Spleen (tissue), 7 donors: ENCODE results near the gene ZNF442.

Experiments used
- CTCF ChIP-seq, 11 experiments: fragments of 200-600 bp in 7 of 11; fragments of 450-650 bp in 4 of 11; sonication (generic) in 4 of 11; IDR thresholded peaks in 8 of 11; conservative IDR thresholded peaks in 3 of 11; 1 replicate in 7 of 11; 2 replicates in 4 of 11; pipeline versions ENCODE4 v1.4.0 to v1.8.0; 2016 to 2021; ENCODE audit warnings: antibody characterized with exemption in 11 of 11, inconsistent platforms in 4 of 11, mild to moderate bottlenecking in 1 of 11
- POLR2A ChIP-seq, 3 donors: fragments of 450-650 bp; IDR thresholded peaks; one replicate each; pipeline ENCODE4 v1.5.1; 2017; ENCODE audit warnings: antibody characterized with exemption in 3 of 3, mild to moderate bottlenecking in 1 of 3
- POLR2AphosphoS5 ChIP-seq, 3 donors: sonication (generic); formaldehyde crosslinking; IDR thresholded peaks; one replicate each; pipeline ENCODE4 v1.5.1; 2017; ENCODE audit warnings: antibody characterized with exemption in 3 of 3
- donor health status: DM: no; HTN: no; CAD: no; lungs with moderate emphysema.
- donor health status: DM: no; HTN: no; CAD: no.
- donor health status: DM: no; HTN: no; CAD: no.

GRCh38 chr19:12350185-12350889 lies 15.1 kb downstream of the ZNF442 start:
- TF ChIP-seq CTCF (IDR thresholded peaks at IDR 0.05 in 8 of 11, conservative IDR thresholded peaks at IDR 0.05 in 3 of 11) (no peak), POLR2A (IDR thresholded peaks at IDR 0.05) (no peak), POLR2AphosphoS5 (IDR thresholded peaks at IDR 0.05) (no peak)
